Measurements from ENCODE around the gene TMEM53. TPM values are rescaled to one million over a fixed set of nuclear protein-coding genes. Genes with fewer than 3 reads are reported as not detected.

TMEM53 gene
- total and polyA plus RNA-seq, 2 donors (not counting 3 experiments of a cell fraction or from before 2014, with no cell fraction given): 5.3 to 16.5 TPM

DNA sequence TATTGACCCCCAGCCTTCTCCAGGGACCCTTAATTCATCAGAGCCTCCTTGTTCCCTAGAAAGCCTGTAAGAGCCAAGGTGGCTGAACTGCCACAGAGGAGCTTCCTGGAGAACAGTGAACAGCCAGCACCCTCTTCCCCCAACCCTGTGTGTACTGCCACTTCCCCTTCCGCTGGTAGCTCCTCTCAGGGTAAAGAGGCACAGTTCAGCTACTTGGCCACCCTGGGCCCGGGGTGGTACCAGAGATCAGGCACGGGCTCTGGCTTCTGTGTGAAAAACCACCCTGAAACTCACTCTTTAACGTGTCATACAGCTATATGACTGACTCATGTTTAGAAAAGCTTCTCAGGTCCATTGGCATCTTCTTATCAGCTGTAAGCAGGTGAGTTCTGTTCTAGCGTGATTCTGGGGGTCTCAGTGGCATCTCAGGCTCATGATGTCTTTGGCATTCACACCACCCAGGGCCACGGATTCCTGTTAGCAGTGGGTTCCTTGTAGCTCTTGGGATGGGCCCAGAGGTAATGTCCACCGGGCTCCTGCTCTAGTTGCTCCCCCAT lies 22.6 kb upstream of the TMEM53 start:
- H3K4me2 ChIP-seq (ENCODE audit: insufficient read depth, low read length): no peak overlapping the region
- no peaks in the 10 kb centered on the region for H3K9me1 ChIP-seq (replicated peaks; ENCODE audit: control insufficient read depth, extremely low read depth, insufficient read depth, low read length)
- ChIA-PET POLR2A (no interaction called here), CTCF (interaction anchor here (1.3 to 1.9 kb wide), 3 partner anchors 17 to 319 kb away, joined by 3 to 4 read pairs (median 4); no protein-coding TSS in a partner anchor)
- H3K9me3 ChIP-seq (replicated peaks; ENCODE audit: control insufficient read depth, insufficient read depth, low read length): no peaks in the 10 kb centered on the region
- DNase-seq (ENCODE audit: low read depth, low spot score) (no peak), FAIRE-seq (no peak)
- BruUV-seq (replicated peaks): no TSS peak
- H3K27me3 ChIP-seq (ENCODE audit: control insufficient read depth in 2 of 2, insufficient read depth in 2 of 2, low read length in 2 of 2): peaks cover 0 to 12% of the 10 kb centered on the region in 2 experiments
- intact Hi-C loops (cut with micrococcal nuclease): no loop called here
- no peaks in the 10 kb centered on the region for H3K4me1 ChIP-seq (ENCODE audit: control insufficient read depth, extremely low read depth, insufficient read depth, low read length)
- no peak for TF ChIP-seq JUN (IDR thresholded peaks at IDR 0.05; ENCODE audit: borderline replicate concordance, insufficient read depth, insufficient read length, low read depth)
- TF ChIP-seq POLR2A (IDR thresholded peaks at IDR 0.05; ENCODE audit: low read depth, low read length): no peak
- TF ChIP-seq, protein P1, sequence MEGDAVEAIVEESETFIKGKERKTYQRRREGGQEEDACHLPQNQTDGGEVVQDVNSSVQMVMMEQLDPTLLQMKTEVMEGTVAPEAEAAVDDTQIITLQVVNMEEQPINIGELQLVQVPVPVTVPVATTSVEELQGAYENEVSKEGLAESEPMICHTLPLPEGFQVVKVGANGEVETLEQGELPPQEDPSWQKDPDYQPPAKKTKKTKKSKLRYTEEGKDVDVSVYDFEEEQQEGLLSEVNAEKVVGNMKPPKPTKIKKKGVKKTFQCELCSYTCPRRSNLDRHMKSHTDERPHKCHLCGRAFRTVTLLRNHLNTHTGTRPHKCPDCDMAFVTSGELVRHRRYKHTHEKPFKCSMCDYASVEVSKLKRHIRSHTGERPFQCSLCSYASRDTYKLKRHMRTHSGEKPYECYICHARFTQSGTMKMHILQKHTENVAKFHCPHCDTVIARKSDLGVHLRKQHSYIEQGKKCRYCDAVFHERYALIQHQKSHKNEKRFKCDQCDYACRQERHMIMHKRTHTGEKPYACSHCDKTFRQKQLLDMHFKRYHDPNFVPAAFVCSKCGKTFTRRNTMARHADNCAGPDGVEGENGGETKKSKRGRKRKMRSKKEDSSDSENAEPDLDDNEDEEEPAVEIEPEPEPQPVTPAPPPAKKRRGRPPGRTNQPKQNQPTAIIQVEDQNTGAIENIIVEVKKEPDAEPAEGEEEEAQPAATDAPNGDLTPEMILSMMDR (IDR thresholded peaks at IDR 0.05; ENCODE audit: extremely low read depth in 1 of 2, insufficient read depth in 1 of 2, low read depth in 1 of 2, low read length in 2 of 2): no peak
- no peak for TF ChIP-seq MYC (IDR thresholded peaks at IDR 0.05; ENCODE audit: low read depth, low read length)
- TF ChIP-seq GATA2 (IDR thresholded peaks at IDR 0.05; ENCODE audit: insufficient read depth, insufficient read length, low read depth, low read length): no peak
- TF ChIP-seq FOS (IDR thresholded peaks at IDR 0.05; ENCODE audit: borderline replicate concordance, insufficient read depth, low read length): no peak
- TF ChIP-seq EZH2 (IDR thresholded peaks at IDR 0.05; ENCODE audit: borderline replicate concordance, low read depth, low read length, severe bottlenecking): no peak
- TF ChIP-seq, protein P2, sequence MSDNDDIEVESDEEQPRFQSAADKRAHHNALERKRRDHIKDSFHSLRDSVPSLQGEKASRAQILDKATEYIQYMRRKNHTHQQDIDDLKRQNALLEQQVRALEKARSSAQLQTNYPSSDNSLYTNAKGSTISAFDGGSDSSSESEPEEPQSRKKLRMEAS (IDR thresholded peaks at IDR 0.05; ENCODE audit: insufficient read depth, insufficient read length): no peak
- no peak for TF ChIP-seq POLR2AphosphoS5 (IDR thresholded peaks at IDR 0.05; ENCODE audit: insufficient read depth, low read depth, low read length)
- no peak overlapping the region for H2AFZ ChIP-seq (ENCODE audit: low read depth, low read length)
- dilution Hi-C loops (cut with MboI; ENCODE audit: extremely low pct_ligation_motif_present, low sequenced_read_pairs): no loop called here
- H3K36me3 ChIP-seq (ENCODE audit: control insufficient read depth in 2 of 2, extremely low read depth in 1 of 2, insufficient read depth in 2 of 2, low read length in 2 of 2): no peaks in the 10 kb centered on the region
- H3K27ac ChIP-seq (ENCODE audit: insufficient read depth, low read depth, low read length): no peak overlapping the region
- no peak overlapping the region for H3K9ac ChIP-seq (replicated peaks; ENCODE audit: extremely low read depth, insufficient read depth, low read length)
- no peak overlapping the region for H3K4me3 ChIP-seq (replicated peaks in 1 of 3; ENCODE audit: insufficient read depth in 1 of 3, low read depth in 1 of 3, low read length in 3 of 3)
- H3K79me2 ChIP-seq (ENCODE audit: control insufficient read depth, insufficient read depth, low read length): no peaks in the 10 kb centered on the region
- no peaks in the 10 kb centered on the region for H4K20me1 ChIP-seq (replicated peaks; ENCODE audit: control insufficient read depth, extremely low read depth, insufficient read depth, low read length)

All from endothelial cell of umbilical vein (primary cell).